ENCODE data around the gene HEXIM2. TPM values are rescaled to one million over a fixed set of nuclear protein-coding genes. Genes with fewer than 3 reads are reported as not detected.

The HEXIM2 gene
- total and polyA plus RNA-seq, 2 of the 13 experiments (the other 11 are each of a cell fraction or from before 2014, with no cell fraction given) = 27.1 to 32.4 TPM

GRCh38 chr17:45147581-45148182 is 14.0 kb upstream of the HEXIM2 start (continued):
- TF ChIP-seq SMAD1 (CRISPR knock-in tag; IDR thresholded peaks at IDR 0.05; ENCODE audit: borderline replicate concordance, low read depth) = no peak; the same call in 1 of the 2 replicates
- TF ChIP-seq ZNF142 (CRISPR knock-in tag; IDR thresholded peaks at IDR 0.05) = peak; percentile 19
- no peak for TF ChIP-seq TRIM24 (CRISPR knock-in tag; IDR thresholded peaks at IDR 0.05)
- TF ChIP-seq BCL3 (CRISPR knock-in tag; IDR thresholded peaks at IDR 0.05) = no peak
- TF ChIP-seq, protein P1, sequence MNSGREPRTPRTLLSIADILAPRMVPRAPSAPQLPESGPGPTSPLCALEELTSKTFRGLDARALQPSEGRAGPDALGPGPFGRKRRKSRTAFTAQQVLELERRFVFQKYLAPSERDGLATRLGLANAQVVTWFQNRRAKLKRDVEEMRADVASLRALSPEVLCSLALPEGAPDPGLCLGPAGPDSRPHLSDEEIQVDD (CRISPR knock-in tag; IDR thresholded peaks at IDR 0.05; ENCODE audit: borderline replicate concordance) = no peak
- TF ChIP-seq PLSCR1 (CRISPR knock-in tag; IDR thresholded peaks at IDR 0.05; ENCODE audit: borderline replicate concordance) = no peak
- TF ChIP-seq NFIB (CRISPR knock-in tag; IDR thresholded peaks at IDR 0.05; ENCODE audit: borderline replicate concordance) = 0 out of 2 replicates have a peak, but pooled peaks have one; percentile 69
- TF ChIP-seq TCF12 (IDR thresholded peaks at IDR 0.05) = no peak
- no peak for TF ChIP-seq TCF12 (CRISPR knock-in tag; IDR thresholded peaks at IDR 0.05)
- TF ChIP-seq MIXL1 (CRISPR knock-in tag; IDR thresholded peaks at IDR 0.05) = peak; percentile 85
- no peak; the same call in 1 of the 2 replicates for TF ChIP-seq NCOA2 (CRISPR knock-in tag; IDR thresholded peaks at IDR 0.05)
- TF ChIP-seq RELA (CRISPR knock-in tag; IDR thresholded peaks at IDR 0.05) = no peak
- peak; percentile 89 for TF ChIP-seq ATF1 (CRISPR knock-in tag; IDR thresholded peaks at IDR 0.05)
- peak; percentile 19; the same call in 1 of the 3 replicates for TF ChIP-seq MXI1 (IDR thresholded peaks at IDR 0.05; ENCODE audit: borderline replicate concordance, low read depth, low read length)
- 0 out of 2 replicates have a peak, but pooled peaks have one; percentile 11 for TF ChIP-seq ZBTB44 (CRISPR knock-in tag; IDR thresholded peaks at IDR 0.05)
- TF ChIP-seq ZNF75D (CRISPR knock-in tag; IDR thresholded peaks at IDR 0.05; ENCODE audit: borderline replicate concordance) = peak; percentile 42; the same call in 1 of the 2 replicates
- TF ChIP-seq, protein P2, sequence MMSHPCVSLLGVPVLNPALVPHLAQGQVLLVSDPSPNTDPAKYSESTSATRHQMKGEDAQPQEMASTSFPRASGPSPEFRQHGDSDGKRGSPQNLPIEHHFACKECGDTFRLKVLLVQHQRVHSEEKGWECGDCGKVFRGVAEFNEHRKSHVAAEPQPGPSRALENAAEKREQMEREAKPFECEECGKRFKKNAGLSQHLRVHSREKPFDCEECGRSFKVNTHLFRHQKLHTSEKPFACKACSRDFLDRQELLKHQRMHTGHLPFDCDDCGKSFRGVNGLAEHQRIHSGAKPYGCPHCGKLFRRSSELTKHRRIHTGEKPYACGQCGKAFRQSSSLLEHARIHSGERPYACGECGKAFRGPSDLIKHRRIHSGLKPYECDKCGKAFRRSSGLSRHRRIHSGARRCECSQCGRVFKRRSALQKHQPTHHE (CRISPR knock-in tag; IDR thresholded peaks at IDR 0.05; ENCODE audit: borderline replicate concordance) = no peak
